HL-60/S4 treated with phorbol 12-myristate 13-acetate at 8.2 ng/mL for 4 days and 3 days (cell line): ENCODE data around the gene CENPV.

Experiments used
- in situ Hi-C: fragments of 300-500 bp; cut with MboI; formaldehyde crosslinking; loops from 2 replicates; pipeline ENCODE4 v1.15.0; 2022; ENCODE audit warnings: low sequenced_read_pairs

The CENPV gene

DNA sequence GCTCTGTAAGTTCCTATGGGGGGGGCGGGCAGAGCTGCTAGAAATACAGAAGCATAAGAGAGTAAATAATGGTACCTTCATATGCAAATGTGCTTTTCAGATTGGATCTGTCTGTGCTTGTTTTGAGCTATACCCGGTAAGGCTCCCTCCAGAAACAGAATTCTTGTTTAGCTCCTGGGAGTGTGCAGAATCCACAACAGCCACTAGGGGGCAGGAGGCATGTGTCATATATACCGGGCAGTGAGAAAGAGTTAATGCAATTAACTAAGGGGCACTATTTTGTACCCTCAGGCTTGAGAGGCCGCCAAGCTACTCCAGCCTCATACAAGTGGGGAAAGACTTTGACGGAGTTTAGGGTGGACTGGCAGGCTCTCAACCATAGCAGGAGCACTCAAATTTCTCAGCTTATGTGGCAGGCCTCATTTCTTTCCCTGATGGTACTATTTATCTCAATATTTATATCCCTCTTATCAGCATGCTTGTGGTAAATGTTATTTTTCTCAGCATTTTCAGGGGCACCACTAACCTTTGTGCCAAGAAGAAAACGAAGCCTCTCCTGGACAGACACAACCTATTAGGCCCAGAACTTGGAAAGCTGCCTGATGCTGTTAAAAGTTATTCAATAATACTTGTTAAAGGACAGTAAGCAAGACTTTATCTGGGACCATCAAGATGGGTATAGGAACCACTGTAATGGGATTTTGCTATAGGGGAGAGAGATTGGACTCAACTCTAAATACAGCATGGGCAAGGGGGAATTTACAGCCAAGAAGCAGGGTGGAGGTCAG lies 10.7 kb upstream of the CENPV start:
- in situ Hi-C loops = no loop called here

- in situ Hi-C loops = no loop called here
Observed at GRCh38 chr17:16361874-16362273, 8.6 kb upstream of the CENPV start.

GRCh38 chr17:16358394-16358793 lies 5.1 kb upstream of the CENPV start:
- in situ Hi-C loops = no loop called here

DNA sequence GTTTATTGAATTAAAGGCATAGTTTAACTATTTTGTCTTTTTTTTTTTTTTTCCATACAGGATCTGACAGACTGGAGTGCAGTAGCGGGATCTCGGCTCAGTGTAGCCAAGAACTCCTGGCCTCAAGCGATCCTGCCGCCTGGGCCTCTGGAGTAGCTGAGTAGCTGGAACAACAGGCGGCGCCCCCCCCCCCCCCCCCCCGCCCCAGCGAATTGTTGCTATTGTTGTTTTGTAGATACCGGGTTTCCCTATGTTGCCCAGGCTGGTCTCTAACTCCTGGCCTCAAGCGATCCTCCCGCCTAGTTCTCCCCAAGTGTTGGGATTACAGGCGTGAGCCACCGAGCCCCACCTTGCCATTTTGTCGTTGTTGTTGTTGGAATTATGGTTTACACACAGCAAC lies 1.3 kb upstream of the CENPV start:
- in situ Hi-C loops = no loop called here

DNA sequence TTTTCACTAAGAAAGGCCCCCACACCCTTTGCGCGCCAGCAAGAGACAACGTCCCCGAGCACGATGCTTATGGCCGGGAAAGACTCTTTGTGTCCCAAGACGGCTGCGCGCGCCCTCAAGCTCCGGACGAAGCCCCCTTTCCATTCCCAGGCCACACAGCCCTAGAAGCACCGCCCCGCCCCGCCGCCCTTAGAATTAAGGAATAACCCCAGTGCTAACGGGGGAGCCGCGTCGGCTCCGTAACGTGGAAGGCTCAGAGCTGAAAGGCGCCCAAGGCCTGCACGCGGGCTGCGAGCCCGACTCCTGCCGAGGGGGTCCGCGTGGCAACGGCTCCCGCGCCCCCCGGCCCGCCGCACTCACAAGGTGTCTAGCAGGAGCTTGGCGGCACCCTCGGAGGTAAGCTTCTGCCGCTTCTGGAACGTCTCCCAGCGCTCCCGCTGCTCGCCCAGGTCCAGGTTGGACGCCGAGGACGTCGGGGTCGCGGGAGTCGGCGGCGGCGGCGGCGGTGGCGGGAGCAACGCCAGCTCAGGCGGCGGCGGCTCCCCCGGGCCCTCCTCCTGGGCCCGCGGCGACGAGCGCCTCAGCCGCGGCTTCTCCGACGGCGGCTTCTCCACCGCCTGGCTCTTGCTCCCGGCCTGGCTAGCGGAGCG lies 477 bp downstream of the CENPV start:
- in situ Hi-C loops = no loop called here

DNA sequence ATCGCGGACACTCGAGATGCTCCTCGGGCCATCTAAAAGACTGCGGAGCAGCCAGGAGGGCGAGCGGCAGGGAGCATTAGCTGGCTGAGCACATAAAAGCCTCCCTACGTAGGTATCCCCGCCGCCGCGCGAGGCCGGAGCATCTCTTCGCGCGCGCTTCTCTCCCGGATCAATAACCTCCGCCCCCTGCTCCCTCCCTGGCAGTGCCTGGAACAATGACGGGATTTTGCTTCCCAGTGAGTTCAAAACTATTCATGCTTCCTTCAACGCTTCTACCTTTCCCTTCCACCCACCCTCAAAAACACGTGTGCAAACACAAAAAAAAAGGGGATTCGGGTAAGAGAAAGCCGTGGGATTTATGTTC lies 984 bp downstream of the CENPV start:
- in situ Hi-C loops = no loop called here

GRCh38 chr17:16351831-16352230 lies 1.4 kb downstream of the CENPV start:
- in situ Hi-C loops = no loop called here

DNA sequence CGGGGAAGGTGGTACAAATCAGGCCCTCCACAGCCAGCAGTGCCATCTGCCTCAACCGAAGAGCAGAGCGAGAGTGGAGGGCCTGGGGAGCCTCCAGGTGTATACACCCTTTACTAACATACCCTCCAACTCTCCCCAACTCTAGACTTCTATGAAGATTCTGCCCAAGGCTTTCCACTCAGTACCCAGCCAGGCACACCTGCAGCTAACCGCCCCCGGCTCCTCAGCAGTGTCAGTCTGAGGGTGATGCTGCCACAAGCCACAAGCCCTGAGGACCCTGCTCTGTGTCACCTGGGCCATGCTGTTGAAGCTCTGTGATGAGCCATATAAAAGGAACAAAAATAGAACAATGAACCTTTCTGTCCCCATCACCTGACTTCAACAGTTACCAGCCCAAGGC lies 3.8 kb downstream of the CENPV start:
- in situ Hi-C loops = no loop called here

- in situ Hi-C loops = no loop called here
Observed at GRCh38 chr17:16348586-16348985, 4.7 kb downstream of the CENPV start.

DNA sequence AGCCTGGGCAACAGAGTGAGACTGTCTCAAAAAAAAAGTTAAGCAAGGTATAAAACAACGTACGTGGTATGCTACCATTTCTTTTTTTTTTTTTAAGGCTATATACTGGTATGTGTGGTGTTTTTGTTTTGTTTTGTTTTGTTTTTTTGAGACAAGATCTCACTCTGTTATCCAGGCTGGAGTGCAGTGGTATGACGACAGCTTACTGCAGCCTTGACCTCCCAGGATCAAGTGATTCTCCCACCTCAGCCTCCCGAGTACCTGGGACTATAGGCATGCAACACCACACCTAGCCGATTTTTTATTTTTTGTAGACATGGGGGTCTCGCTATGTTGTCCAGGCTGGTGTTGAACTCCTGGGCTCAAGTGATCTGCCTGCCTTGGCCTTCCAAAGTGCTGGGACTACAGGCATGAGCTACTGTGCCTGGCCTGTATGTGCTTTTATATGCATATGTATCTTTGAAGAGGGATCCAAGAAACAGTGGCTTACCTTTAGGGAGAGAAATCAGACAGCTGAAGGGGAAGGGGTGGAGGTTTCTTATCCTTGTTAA lies 6.5 kb downstream of the CENPV start:
- in situ Hi-C loops = no loop called here

DNA sequence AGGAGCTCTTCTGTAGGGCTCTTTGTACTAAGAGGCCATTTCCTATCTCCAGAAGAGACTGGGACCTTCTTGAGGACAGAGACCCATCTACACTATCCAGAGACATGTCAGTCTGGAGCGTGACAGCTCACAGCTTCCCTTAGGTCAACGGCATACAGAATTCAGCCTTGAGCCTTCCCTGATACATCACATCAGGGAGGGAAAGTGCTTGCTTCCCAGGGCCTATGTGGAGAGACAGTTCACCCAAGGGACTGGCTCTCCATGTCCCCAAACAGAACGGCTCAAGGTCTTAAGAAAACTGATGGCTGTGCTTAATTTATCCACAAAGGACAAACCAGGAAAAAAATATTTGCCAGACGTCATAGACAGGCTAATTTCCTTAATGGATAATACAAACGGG lies 7.7 kb downstream of the CENPV start:
- in situ Hi-C loops = no loop called here

DNA sequence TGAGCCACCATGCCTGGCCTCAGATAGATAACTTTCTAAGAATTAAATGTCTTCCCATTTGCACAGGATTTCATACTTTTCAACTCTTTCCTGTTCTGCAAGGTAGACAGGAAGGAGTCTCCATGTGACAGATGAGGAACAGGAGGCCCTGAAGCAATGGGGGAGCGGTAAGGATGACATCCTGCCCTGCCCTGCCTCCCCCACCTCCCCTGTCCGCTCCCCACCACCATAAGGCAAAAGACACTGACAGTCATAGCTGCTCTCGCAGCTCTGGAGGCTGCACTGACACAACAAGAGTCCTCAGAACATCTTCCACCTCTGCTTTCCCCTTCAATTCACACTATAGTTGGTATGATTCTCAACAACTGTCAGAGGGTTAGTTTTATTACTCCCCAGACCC lies 9.7 kb downstream of the CENPV start:
- in situ Hi-C loops = no loop called here

DNA sequence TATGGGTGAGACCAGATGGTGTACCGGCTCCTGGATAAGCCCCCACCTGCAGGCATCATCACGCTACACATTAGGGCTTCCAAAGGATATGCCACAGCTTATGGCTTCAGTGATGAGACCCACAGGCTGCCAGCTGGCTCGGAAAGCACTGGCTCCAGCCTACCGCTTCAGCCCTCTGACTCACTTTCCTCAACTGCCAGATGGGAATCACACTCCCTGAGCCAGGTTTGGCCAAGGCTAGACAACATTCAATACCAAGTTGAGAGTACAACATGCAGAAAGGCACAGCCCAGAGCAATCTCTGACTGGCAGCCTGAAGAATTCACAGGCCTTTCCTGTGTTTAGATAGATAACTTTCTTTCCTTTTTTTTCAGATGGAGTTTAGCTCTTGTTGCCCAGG lies 10.3 kb downstream of the CENPV start:
- in situ Hi-C loops = no loop called here

- in situ Hi-C loops = no loop called here
Observed at GRCh38 chr17:16339959-16340358, 13.3 kb downstream of the CENPV start.

DNA sequence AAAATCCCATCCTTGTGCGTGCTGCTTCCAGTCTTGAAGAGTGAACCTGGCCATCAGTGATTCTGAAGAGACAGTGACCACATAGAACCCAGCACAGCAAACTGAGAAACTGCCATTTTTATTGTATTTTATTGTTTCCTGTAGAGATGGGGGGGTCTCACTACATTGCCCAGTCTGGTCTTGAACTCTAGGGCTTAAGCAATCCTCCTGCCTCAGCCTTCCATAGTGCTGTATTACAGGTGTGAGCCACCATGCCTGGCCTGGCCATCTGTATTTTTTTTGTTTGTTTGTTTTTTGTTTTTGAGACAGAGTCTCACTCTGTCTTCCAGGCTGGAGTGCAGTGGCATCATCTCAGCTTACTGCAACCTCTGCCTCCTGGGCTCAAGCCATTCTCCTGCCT lies 13.9 kb downstream of the CENPV start:
- in situ Hi-C loops = no loop called here

DNA sequence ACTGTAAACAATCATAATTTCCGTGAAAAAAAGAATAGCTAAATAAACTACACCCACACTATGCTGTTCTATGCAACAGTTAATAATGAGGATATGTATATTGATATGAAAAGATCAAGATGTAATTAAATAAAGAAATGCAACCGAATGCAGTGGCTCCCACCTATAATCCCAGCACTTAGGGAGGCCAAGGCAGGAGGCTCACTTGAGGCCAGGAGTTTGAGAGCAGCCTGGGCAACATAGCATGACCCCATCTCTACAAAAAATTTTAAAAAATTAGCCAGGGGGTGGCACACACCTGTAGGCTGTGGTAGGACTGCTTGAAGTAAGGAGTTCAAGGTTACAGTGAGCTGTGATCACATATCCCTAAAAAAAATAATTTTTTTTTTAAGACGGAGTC lies 14.9 kb downstream of the CENPV start:
- in situ Hi-C loops = no loop called here

DNA sequence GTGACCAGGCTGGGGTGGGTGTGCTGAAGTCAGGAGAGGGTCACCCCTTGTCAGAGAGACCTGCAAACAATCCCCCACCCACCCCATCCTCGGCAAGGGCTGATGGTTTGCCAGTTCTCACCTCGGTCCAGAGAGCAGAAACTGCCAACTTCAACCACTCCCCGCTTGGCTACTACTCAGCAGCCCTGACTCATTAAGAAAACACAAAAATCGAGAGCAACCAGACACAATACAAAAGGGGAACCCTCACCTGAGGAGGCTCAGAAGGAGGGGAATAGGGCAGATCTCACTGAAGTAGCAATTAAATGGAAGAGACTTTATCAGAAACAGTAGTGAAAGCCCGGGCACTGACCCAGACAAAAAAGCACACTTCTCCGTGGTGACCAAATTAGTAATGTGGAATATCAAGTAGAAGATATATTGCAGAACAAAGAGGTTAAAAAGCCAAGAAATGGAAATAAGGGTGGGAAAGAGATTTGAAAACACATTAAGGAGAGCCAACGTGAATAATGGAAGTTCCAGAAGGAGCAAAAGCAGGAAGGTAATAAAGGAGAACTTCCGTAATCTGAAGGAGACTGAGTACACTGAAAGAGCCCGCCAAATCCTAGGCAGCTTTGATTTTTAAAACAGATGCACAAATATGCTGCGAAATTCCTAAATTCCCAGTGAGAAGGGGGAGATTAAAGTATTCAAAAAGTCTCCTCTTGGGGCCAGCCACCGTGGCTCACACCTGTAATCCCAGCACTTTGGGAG lies 23.6 kb downstream of the CENPV start:
- in situ Hi-C loops = no loop called here

DNA sequence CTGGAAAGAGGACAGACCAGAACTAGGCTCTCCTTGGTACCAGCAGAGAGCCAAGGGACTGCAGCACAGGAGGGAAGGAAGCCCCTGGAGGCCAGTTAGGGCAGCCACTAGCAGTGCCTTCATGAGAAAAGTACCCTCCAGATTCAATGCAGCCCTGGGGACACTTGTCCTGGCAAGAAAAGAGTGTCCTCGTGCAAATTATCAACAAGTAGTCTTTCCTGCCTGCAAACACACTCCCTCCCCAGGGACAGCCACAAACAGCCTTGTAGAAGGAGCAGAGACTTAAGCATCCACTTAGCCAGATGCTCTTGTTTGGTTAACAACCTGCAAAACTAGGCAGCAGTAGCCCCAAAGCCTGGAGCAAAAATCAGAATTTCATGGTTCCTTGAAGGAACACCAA lies 24.3 kb downstream of the CENPV start:
- in situ Hi-C loops = no loop called here

DNA sequence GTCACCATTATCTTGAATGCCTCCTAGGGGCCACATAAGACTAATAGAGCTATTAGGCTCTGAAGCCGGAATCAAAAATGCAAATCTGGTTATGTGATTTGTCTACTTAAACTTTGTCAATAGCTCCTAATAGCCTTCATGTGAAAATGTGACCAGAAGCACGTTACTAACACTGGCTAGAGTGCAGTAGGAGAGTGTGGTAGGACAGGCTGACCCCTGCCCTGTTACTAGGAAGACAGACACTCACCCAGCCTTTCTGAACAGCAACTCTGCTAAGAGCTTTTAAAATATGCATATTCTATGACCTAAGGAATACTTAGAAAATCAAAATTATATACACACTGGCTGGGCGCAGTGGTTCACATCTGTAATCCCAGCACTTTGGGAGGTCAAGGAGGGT lies 26.3 kb downstream of the CENPV start:
- in situ Hi-C loops = no loop called here

DNA sequence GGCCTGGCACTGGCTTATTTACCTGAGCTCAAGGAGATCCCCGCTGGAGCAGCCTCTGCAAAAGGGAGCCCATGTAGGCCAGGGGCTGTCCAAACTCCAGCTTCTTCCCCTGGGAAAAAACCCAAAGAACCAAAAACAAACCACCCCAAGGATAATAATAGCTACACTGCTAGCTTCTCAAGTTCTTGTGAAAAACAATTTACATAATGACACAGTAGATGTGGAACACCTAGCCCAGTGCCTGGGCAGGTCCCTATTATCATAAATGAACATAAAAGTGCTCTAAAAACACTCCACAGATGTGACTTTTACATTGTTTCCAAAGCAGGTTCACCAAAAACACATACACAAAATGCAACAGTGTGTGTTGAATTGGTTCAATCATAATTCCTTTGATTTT lies 27.3 kb downstream of the CENPV start:
- in situ Hi-C loops = no loop called here

GRCh38 chr17:16322636-16323035 lies 30.6 kb downstream of the CENPV start:
- in situ Hi-C loops = no loop called here

- in situ Hi-C loops = no loop called here
Observed at GRCh38 chr17:16319969-16320368, 33.3 kb downstream of the CENPV start.
